Muscle layer of colon (tissue), 2 donors: Measurements from ENCODE around the gene NEDD4.
A peak's percentile ranks its signal among the peaks of the same experiment; 100 is the strongest.
"Not testable (repeated sequence)": the region's sequence is repeated elsewhere in the genome, so short reads cannot be mapped to it uniquely, and the experiment has no call there.

Experiments
- H3K27ac ChIP-seq: one replicate; pipeline ENCODE4 v1.7.0; 2013; ENCODE audit warnings: low read depth, mild to moderate bottlenecking, low read length, moderate library complexity
- H3K27me3 ChIP-seq, 2 donors: one replicate each; pipeline ENCODE4 v1.7.0; 2013; ENCODE audit warnings: low read length in 2 of 2, mild to moderate bottlenecking in 2 of 2; ENCODE audit not compliant: insufficient read depth in 2 of 2, control insufficient read depth in 1 of 2
- H3K36me3 ChIP-seq: one replicate; pipeline ENCODE4 v1.7.0; 2013; ENCODE audit warnings: mild to moderate bottlenecking, low read length; ENCODE audit not compliant: insufficient read depth
- H3K4me1 ChIP-seq: one replicate; pipeline ENCODE4 v1.7.0; 2013; ENCODE audit warnings: mild to moderate bottlenecking, low read length; ENCODE audit not compliant: insufficient read depth
- H3K4me3 ChIP-seq, 2 donors: one replicate each; pipeline ENCODE4 v1.7.0; 2013; ENCODE audit warnings: low read length in 2 of 2, low read depth in 1 of 2, mild to moderate bottlenecking in 1 of 2, moderate library complexity in 1 of 2
- H3K9ac ChIP-seq: one replicate; pipeline ENCODE4 v1.7.0; 2013; ENCODE audit warnings: low read length
- H3K9me3 ChIP-seq: one replicate; pipeline ENCODE4 v1.7.0; 2013; ENCODE audit warnings: mild to moderate bottlenecking, low read length
- donor health status: abdominal sarcoma.
- donor health status: Adenocarcinoma of cecum.

NEDD4 gene

GRCh38 chr15:56003777-56004176 is 10.4 kb upstream of the NEDD4 start:
- not testable (repeated sequence) for H3K9me3 ChIP-seq, H3K36me3 ChIP-seq, H3K4me1 ChIP-seq, H3K9ac ChIP-seq, H3K27me3 ChIP-seq, H3K27ac ChIP-seq, H3K4me3 ChIP-seq

- not testable (repeated sequence) for H3K27ac ChIP-seq, H3K9me3 ChIP-seq
Measured at GRCh38 chr15:56003277-56003676, 9.9 kb upstream of the NEDD4 start.

GRCh38 chr15:56001471-56002078 is 8.2 kb upstream of the NEDD4 start:
- Histone ChIP-seq H3K4me3 (no peak overlapping the region), H3K4me1 (no peaks in the 10 kb centered on the region), H3K27me3 (no peaks in the 10 kb centered on the region), H3K36me3 (no peaks in the 10 kb centered on the region), H3K9me3 (no peaks in the 10 kb centered on the region), H3K27ac (no peak overlapping the region), H3K9ac (no peak overlapping the region)

More at GRCh38 chr15:56003277-56003676, 9.9 kb upstream of the NEDD4 start:
- not testable (repeated sequence) for H3K4me3 ChIP-seq, H3K36me3 ChIP-seq, H3K9ac ChIP-seq, H3K27me3 ChIP-seq, H3K4me1 ChIP-seq

- no peaks in the 10 kb centered on the region for H3K9me3 ChIP-seq
- H3K36me3 ChIP-seq, result no peaks in the 10 kb centered on the region
- H3K4me3 ChIP-seq, result no peak overlapping the region
- H3K9ac ChIP-seq, result no peak overlapping the region
- H3K27ac ChIP-seq, result no peak overlapping the region
- peaks cover 2% of the 10 kb centered on the region for H3K4me1 ChIP-seq
- no peaks in the 10 kb centered on the region for H3K27me3 ChIP-seq
Measured at GRCh38 chr15:55999658-56000057, 6.2 kb upstream of the NEDD4 start.

- H3K36me3 ChIP-seq, result no peaks in the 10 kb centered on the region
- no peak overlapping the region for H3K9ac ChIP-seq
- H3K27me3 ChIP-seq, result no peaks in the 10 kb centered on the region
- no peak overlapping the region for H3K27ac ChIP-seq
- no peaks in the 10 kb centered on the region for H3K9me3 ChIP-seq
- H3K4me1 ChIP-seq, result peaks cover 7% of the 10 kb centered on the region
- no peak overlapping the region for H3K4me3 ChIP-seq
Measured at GRCh38 chr15:55998478-55998877, 5.1 kb upstream of the NEDD4 start.

GRCh38 chr15:55993804-55994560 is 570 bp upstream of the NEDD4 start:
- Histone ChIP-seq H3K4me3 (peak overlapping the region; percentile 35 to 60), H3K9me3 (no peaks in the 10 kb centered on the region), H3K4me1 (peaks cover 17% of the 10 kb centered on the region), H3K27ac (peak overlapping the region; percentile 83), H3K9ac (peak overlapping the region; percentile 85), H3K36me3 (no peaks in the 10 kb centered on the region), H3K27me3 (no peaks in the 10 kb centered on the region)

GRCh38 chr15:55992769-55993110 is 672 bp downstream of the NEDD4 start:
- Histone ChIP-seq H3K4me3 (peak overlapping the region; percentile 67 to 73), H3K36me3 (no peaks in the 10 kb centered on the region), H3K27ac (peak overlapping the region; percentile 83), H3K27me3 (no peaks in the 10 kb centered on the region), H3K4me1 (peaks cover 17% of the 10 kb centered on the region), H3K9ac (peak overlapping the region; percentile 73), H3K9me3 (no peaks in the 10 kb centered on the region)

- H3K27ac ChIP-seq, result peak overlapping the region; percentile 83
- no peaks in the 10 kb centered on the region for H3K9me3 ChIP-seq
- H3K4me1 ChIP-seq, result peaks cover 17% of the 10 kb centered on the region
- peak overlapping the region in 1 of 2 donors; percentile 73 for H3K4me3 ChIP-seq
- no peaks in the 10 kb centered on the region for H3K27me3 ChIP-seq
- no peaks in the 10 kb centered on the region for H3K36me3 ChIP-seq
- H3K9ac ChIP-seq, result peak overlapping the region; percentile 73
Measured at GRCh38 chr15:55991802-55992768, 1.3 kb downstream of the NEDD4 start.

- Histone ChIP-seq H3K27me3 (no peaks in the 10 kb centered on the region), H3K9ac (no peak overlapping the region), H3K9me3 (no peaks in the 10 kb centered on the region), H3K4me1 (peaks cover 17% of the 10 kb centered on the region), H3K27ac (no peak overlapping the region), H3K36me3 (no peaks in the 10 kb centered on the region), H3K4me3 (no peak overlapping the region)
Measured at GRCh38 chr15:55990998-55991397, 2.4 kb downstream of the NEDD4 start.

GRCh38 chr15:55990516-55990915 is 2.9 kb downstream of the NEDD4 start:
- peaks cover 17% of the 10 kb centered on the region for H3K4me1 ChIP-seq
- H3K27ac ChIP-seq, result no peak overlapping the region
- H3K4me3 ChIP-seq, result no peak overlapping the region
- H3K36me3 ChIP-seq, result no peaks in the 10 kb centered on the region
- H3K9me3 ChIP-seq, result no peaks in the 10 kb centered on the region
- H3K9ac ChIP-seq, result no peak overlapping the region
- no peaks in the 10 kb centered on the region for H3K27me3 ChIP-seq

GRCh38 chr15:55989383-55989782 is 4.0 kb downstream of the NEDD4 start:
- Histone ChIP-seq H3K36me3 (no peaks in the 10 kb centered on the region), H3K4me1 (peaks cover 12% of the 10 kb centered on the region), H3K27me3 (no peaks in the 10 kb centered on the region), H3K9me3 (no peaks in the 10 kb centered on the region), H3K27ac (no peak overlapping the region), H3K4me3 (no peak overlapping the region), H3K9ac (no peak overlapping the region)
